Neural cell (in vitro differentiated cells): ENCODE data around the gene MGA. TPM values are rescaled to one million over a fixed set of nuclear protein-coding genes. Genes with fewer than 3 reads are reported as not detected.

ENCODE experiments used
- H2AFZ ChIP-seq: fragments of 200-600, 300-800 bp; sonication (generic), shearing (Covaris generic); 2 replicates; pipeline ENCODE4 v1.6.0; 2014; ENCODE audit warnings: low read depth, mild to moderate bottlenecking, antibody characterized with exemption, low read length, moderate library complexity
- H3F3A ChIP-seq: fragments of 200-600 bp; shearing (Covaris generic); 2 replicates; pipeline ENCODE4 v1.6.1; 2016; ENCODE audit warnings: mild to moderate bottlenecking, moderate library complexity, mixed read lengths, antibody characterized with exemption, low read length; ENCODE audit not compliant: insufficient read depth, poor library complexity, severe bottlenecking
- H3K27ac ChIP-seq: fragments of 200-600, 300-800 bp; sonication (generic), shearing (Covaris generic); 2 replicates; pipeline ENCODE4 v1.5.1; 2014; ENCODE audit warnings: mild to moderate bottlenecking, low read length, moderate library complexity
- H3K27me3 ChIP-seq: fragments of 300-800, 200-600 bp; sonication (generic), shearing (Covaris generic); 2 replicates; pipeline ENCODE4 v1.6.0; 2014; ENCODE audit warnings: mild to moderate bottlenecking, low read depth, low read length, moderate library complexity; ENCODE audit not compliant: insufficient read depth
- H3K36me3 ChIP-seq: fragments of 300-800, 200-600 bp; sonication (generic), shearing (Covaris generic); 2 replicates; pipeline ENCODE4 v1.5.1; 2014; ENCODE audit warnings: mild to moderate bottlenecking, antibody characterized with exemption, low read length, moderate library complexity; ENCODE audit not compliant: insufficient read depth
- H3K4me2 ChIP-seq: fragments of 300-800, 200-600 bp; sonication (generic), shearing (Covaris generic); 2 replicates; pipeline ENCODE4 v1.6.0; 2014; ENCODE audit warnings: mild to moderate bottlenecking, low read length
- H3K4me3 ChIP-seq: fragments of 300-800, 200-600 bp; sonication (generic), shearing (Covaris generic); 2 replicates; pipeline ENCODE4 v1.5.1; 2014; ENCODE audit warnings: mild to moderate bottlenecking, low read length, moderate library complexity
- H3K79me2 ChIP-seq: fragments of 200-600 bp; shearing (Covaris generic); replicated peaks from 2 replicates; pipeline ENCODE4 v1.6.0; 2014; ENCODE audit warnings: mild to moderate bottlenecking, low read length, moderate library complexity; ENCODE audit not compliant: insufficient read depth
- H3K9ac ChIP-seq: fragments of 300-800, 200-600 bp; sonication (generic), shearing (Covaris generic); 2 replicates; pipeline ENCODE4 v1.6.1; 2016; ENCODE audit warnings: mild to moderate bottlenecking, low read length, mixed read lengths
- H3K9me2 ChIP-seq: fragments of 200-600 bp; shearing (Covaris generic); 2 replicates; pipeline ENCODE4 v1.6.1; 2016; ENCODE audit warnings: mild to moderate bottlenecking, low read length, mixed read lengths; ENCODE audit not compliant: insufficient read depth
- H3K9me3 ChIP-seq: fragments of 200-600, 300-800 bp; sonication (generic), shearing (Covaris generic); 2 replicates; pipeline ENCODE4 v1.6.1; 2016; ENCODE audit warnings: mild to moderate bottlenecking, mixed run types, low read length, moderate library complexity, mixed read lengths
- H4K20me1 ChIP-seq: fragments of 200-600 bp; shearing (Covaris generic); 2 replicates; pipeline ENCODE4 v1.6.1; 2016; ENCODE audit warnings: mild to moderate bottlenecking, mixed run types; ENCODE audit not compliant: insufficient read depth
- CTCF ChIP-seq: fragments of 450-650 bp; IDR thresholded peaks from 2 replicates; pipeline ENCODE4 v1.5.1; 2014; ENCODE audit warnings: antibody characterized with exemption, mild to moderate bottlenecking, moderate library complexity; ENCODE audit not compliant: poor library complexity, severe bottlenecking
- EP300 ChIP-seq: fragments of 450-650 bp; conservative IDR thresholded peaks from 2 replicates; pipeline ENCODE4 v1.6.1; 2014; ENCODE audit warnings: antibody characterized with exemption, mild to moderate bottlenecking, moderate library complexity; ENCODE audit not compliant: poor library complexity, severe bottlenecking
- EZH2 ChIP-seq: fragments of 200-600, 300-800 bp; shearing (Covaris generic), sonication (generic); IDR thresholded peaks from 2 replicates; pipeline ENCODE4 v1.6.1; 2014; ENCODE audit warnings: antibody characterized with exemption, low read length, borderline replicate concordance, mild to moderate bottlenecking; ENCODE audit not compliant: insufficient read depth, poor library complexity, severe bottlenecking
- MXI1 ChIP-seq: fragments of 450-650 bp; conservative IDR thresholded peaks from 2 replicates; pipeline ENCODE4 v1.6.1; 2014; ENCODE audit warnings: antibody characterized with exemption, mild to moderate bottlenecking; ENCODE audit not compliant: poor library complexity, severe bottlenecking
- POLR2AphosphoS5 ChIP-seq: IDR thresholded peaks from 2 replicates; pipeline ENCODE4 v1.6.1; 2012
- RAD21 ChIP-seq: fragments of 450-650 bp; conservative IDR thresholded peaks from 2 replicates; pipeline ENCODE4 v1.6.1; 2014; ENCODE audit warnings: antibody characterized with exemption, mild to moderate bottlenecking, moderate library complexity
- REST ChIP-seq: IDR thresholded peaks from 2 replicates; pipeline ENCODE4 v1.6.1; 2012; ENCODE audit warnings: borderline replicate concordance
- SMC3 ChIP-seq: fragments of 450-650 bp; conservative IDR thresholded peaks from 2 replicates; pipeline ENCODE4 v1.6.1; 2014; ENCODE audit warnings: antibody characterized with exemption, mild to moderate bottlenecking, moderate library complexity; ENCODE audit not compliant: poor library complexity
- TAF1 ChIP-seq: IDR thresholded peaks from 2 replicates; pipeline ENCODE4 v1.6.1; 2012; ENCODE audit warnings: low read depth
- polyA plus RNA-seq: library from polyadenylated mRNA; depleted of rRNA; stranded (reverse); fragments of >200 nt; gene quantifications from 2 replicates; pipeline ENCODE4 v1.2.3, GENCODE V29; 2014

The MGA gene
- polyA plus RNA-seq, 1 donor from 2014 or later: 13.2 TPM

GRCh38 chr15:41627203-41627602 lies 33.0 kb upstream of the MGA start:
- Histone ChIP-seq H3K79me2 (no peaks in the 10 kb centered on the region), H3K9me2 (no peaks in the 10 kb centered on the region), H3K36me3 (no peaks in the 10 kb centered on the region), H2AFZ (no peak overlapping the region), H3K27me3 (no peaks in the 10 kb centered on the region), H3K9ac (no peak overlapping the region), H3K9me3 (no peaks in the 10 kb centered on the region), H3K4me3 (no peak overlapping the region), H4K20me1 (no peaks in the 10 kb centered on the region), H3K4me2 (no peak overlapping the region), H3F3A (no peaks in the 10 kb centered on the region), H3K27ac (no peak overlapping the region)
- TF ChIP-seq RAD21: no peak
- no peak for TF ChIP-seq MXI1
- TF ChIP-seq CTCF: no peak
- no peak for TF ChIP-seq SMC3
- no peak for TF ChIP-seq EP300
- no peak for TF ChIP-seq POLR2AphosphoS5
- no peak for TF ChIP-seq TAF1
- TF ChIP-seq EZH2: no peak
- no peak for TF ChIP-seq REST

- no peaks in the 10 kb centered on the region for H3K9me3 ChIP-seq
- no peak overlapping the region for H3K9ac ChIP-seq
- H3K79me2 ChIP-seq: no peaks in the 10 kb centered on the region
- no peaks in the 10 kb centered on the region for H3K36me3 ChIP-seq
- no peaks in the 10 kb centered on the region for H3K9me2 ChIP-seq
- TF ChIP-seq REST (no peak), TAF1 (no peak), RAD21 (no peak), POLR2AphosphoS5 (no peak), MXI1 (no peak), CTCF (no peak), EP300 (no peak), EZH2 (no peak), SMC3 (no peak)
- H3K27me3 ChIP-seq: no peaks in the 10 kb centered on the region
- no peaks in the 10 kb centered on the region for H3F3A ChIP-seq
- peak overlapping the region; percentile 35 for H3K27ac ChIP-seq
- no peak overlapping the region for H3K4me2 ChIP-seq
- H3K4me3 ChIP-seq: no peak overlapping the region
- H4K20me1 ChIP-seq: no peaks in the 10 kb centered on the region
- H2AFZ ChIP-seq: no peak overlapping the region
Measured at GRCh38 chr15:41629463-41629862, 30.7 kb upstream of the MGA start.
